GM13976 (cell line): ENCODE measurements around the gene DHX30.

ENCODE experiments used
- DNase-seq: peaks from one replicate; pipeline ENCODE4 v3.0.0; 2012; ENCODE audit warnings: low spot score
- in situ Hi-C: fragments of 300-500 bp; cut with MboI; formaldehyde crosslinking; loops from one replicate; pipeline ENCODE4 v1.12.0; 2022; ENCODE audit warnings: low sequenced_read_pairs, mixed read lengths, inconsistent platforms; ENCODE audit not compliant: unreplicated experiment
- TF ChIP-seq, protein P1 (sequence below): IDR thresholded peaks from 2 replicates; pipeline ENCODE4 v1.5.1; 2012; ENCODE audit warnings: borderline replicate concordance, mild to moderate bottlenecking; ENCODE audit not compliant: insufficient read depth; ENCODE audit errors: extremely low read depth, missing control alignments, control extremely low read depth

The DHX30 gene

DNA sequence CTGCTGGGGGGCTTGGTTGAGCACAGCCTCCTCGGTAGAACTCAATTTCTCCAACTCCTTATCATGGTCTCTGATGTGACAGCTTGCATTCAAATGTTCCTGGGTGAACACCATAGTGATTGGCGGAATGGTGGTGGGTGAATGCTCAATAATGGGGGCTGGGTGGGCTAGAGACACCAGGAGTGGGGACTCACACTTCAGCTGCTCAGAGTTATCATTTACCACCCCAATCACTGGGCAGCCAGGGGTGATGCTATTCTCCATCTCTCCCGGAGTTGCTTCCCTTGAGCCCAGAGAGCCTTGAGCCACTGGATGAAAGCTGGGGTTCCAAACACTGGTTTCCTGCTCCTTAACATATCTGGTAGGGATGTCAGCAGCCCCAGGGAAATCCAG, 88.7 kb downstream of the DHX30 start:
- TF ChIP-seq, protein P1, sequence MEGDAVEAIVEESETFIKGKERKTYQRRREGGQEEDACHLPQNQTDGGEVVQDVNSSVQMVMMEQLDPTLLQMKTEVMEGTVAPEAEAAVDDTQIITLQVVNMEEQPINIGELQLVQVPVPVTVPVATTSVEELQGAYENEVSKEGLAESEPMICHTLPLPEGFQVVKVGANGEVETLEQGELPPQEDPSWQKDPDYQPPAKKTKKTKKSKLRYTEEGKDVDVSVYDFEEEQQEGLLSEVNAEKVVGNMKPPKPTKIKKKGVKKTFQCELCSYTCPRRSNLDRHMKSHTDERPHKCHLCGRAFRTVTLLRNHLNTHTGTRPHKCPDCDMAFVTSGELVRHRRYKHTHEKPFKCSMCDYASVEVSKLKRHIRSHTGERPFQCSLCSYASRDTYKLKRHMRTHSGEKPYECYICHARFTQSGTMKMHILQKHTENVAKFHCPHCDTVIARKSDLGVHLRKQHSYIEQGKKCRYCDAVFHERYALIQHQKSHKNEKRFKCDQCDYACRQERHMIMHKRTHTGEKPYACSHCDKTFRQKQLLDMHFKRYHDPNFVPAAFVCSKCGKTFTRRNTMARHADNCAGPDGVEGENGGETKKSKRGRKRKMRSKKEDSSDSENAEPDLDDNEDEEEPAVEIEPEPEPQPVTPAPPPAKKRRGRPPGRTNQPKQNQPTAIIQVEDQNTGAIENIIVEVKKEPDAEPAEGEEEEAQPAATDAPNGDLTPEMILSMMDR, result no peak
- no peak for DNase-seq
- in situ Hi-C loops, result no loop called here

DNA sequence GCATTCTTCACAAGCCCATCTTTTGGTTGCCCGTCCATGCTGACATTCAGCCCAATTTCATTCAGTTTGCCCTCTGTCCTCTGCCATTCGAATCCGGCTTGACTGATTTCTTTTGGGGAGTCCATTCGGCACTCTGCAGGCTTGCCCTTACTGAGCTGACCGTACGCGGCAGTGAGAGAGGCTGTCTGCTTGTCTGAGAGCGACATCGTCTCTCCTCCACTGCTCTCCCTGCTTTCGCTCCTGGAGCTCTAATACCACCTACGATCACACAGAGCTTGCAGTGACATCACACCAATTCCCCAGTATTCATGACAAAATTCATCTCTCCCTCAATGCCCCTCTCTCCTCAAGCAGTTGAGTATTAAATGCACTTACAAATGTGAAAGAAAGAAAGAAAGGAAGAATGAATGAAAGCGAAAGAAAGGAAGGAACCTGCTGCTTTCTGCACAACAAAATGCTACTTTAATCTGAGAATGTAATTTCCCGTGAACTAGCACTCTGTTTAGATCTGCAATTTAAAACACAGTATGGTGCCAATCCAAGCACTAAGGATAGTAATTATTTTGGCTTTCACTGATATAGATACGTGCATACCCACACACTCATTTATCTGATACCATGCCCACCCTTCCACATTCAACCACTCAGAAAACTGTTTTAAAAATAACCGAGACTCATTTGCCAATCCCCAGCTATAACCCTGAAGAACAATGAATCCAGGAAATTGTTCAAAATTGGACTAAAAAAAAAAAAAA, 89.5 kb downstream of the DHX30 start:
- DNase-seq, result no peak
- in situ Hi-C loops, result no loop called here
- TF ChIP-seq, protein P1, result no peak

DNA sequence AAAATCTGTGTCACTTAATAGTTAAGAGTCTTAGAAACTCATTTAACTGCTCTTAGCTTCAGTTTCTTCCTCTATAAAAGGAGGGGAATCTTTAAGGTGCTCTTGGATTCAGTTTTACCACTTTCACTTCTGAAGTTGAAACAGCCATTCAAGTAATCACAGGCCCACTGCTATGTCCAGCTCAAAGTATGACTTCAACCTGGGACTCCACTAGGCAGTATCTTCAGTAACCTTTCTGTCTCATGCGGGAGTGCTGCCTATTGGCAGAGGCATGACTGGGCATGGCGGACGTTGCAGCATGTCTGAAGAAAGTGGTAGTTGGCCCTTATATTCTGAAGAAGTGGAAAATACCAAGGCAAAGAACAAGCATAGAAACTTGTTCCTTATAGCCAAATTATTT, 92.3 kb downstream of the DHX30 start:
- DNase-seq, result no peak
- TF ChIP-seq, protein P1, result no peak
- in situ Hi-C loops, result no loop called here

DNA sequence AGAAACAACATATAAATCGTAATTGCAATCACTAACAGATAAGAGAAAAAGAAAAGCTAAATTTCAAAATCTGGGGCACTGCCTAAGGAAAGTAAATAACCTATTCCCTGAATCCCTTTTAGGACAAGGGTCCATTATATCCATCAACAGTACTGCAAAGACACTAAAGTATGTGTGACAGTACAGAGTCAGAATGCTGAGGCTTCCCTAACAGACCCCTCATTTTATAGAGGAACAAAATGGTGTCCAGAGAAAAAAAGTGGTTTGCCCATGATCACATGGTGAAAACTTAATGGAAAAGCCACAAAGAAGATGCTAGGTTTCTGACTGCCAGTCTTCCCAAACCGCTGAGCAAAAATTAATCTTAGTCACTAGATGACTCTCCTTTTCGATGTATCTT, 93.8 kb downstream of the DHX30 start:
- TF ChIP-seq, protein P1, result no peak
- in situ Hi-C loops, result no loop called here

DNA sequence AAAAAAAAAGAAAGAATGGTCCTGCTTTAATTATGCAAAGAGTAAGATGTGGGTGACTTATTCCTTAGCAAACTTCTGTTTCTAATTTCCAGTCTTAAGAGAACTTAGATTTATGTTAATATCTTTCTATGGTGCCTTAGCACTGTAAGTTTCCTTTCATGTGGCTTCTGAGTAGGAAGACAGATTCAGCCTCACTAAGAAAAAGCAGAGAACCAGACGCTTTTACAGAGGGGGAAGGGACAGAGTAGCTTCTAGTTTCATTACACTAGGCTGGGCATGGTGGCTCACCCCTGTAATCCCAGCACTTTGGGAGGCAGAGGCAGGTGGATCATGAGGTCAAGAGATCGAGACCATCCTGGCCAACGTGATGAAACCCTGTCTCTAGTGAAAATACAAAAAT, 95.0 kb downstream of the DHX30 start:
- no peak for DNase-seq
- TF ChIP-seq, protein P1, result no peak
- in situ Hi-C loops, result no loop called here

More for the DNA sequence above, 93.8 kb downstream of the DHX30 start:
- no peak for DNase-seq

DNA sequence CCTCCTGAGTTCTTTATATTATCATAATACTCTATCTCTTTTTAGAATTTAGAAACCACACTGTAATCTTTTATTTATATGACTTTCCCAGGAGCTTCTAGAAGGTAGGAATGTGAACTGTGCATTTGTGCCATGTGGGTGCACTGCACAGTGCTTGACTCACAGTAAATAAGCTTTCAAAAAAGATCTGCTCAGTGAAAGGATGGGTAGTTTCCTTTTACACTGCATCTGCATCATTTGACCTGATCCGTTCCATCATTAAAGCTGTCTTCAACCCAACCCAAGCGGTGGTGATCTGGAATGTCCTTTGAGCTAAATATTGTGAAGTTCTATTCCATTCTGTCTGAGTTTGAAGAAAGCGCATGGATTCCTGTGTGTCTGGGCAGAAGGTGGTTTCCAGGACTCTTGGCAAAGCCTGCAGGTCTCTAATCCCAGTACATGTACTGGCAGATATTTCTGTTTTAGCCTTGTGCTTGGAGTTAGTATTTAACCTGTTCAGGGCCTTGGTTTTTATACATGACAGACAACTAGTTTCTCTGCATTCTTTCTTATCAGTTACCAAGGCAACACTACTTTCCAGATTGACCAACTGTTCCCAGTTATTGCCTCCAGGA, 96.7 kb downstream of the DHX30 start:
- TF ChIP-seq, protein P1, result no peak
- DNase-seq, result no peak
- in situ Hi-C loops, result no loop called here
